ENCODE measurements around the gene TRAPPC6A. TPM values are rescaled to one million over a fixed set of nuclear protein-coding genes. Genes with fewer than 3 reads are reported as not detected.

The TRAPPC6A gene
- total and polyA plus RNA-seq, 2 of the 13 experiments (the other 11 are each of a cell fraction or from before 2014, with no cell fraction given): 6.5 to 21.0 TPM

GRCh38 chr19:45125975-45126493, 52.0 kb downstream of the TRAPPC6A start (continued):
- peak; percentile 61 to 68; a peak in 3 of 4 replicates for TF ChIP-seq HMGXB4 (CRISPR knock-in tag; IDR thresholded peaks at IDR 0.05; ENCODE audit: borderline replicate concordance in 1 of 2, low read depth in 1 of 2)
- no peak for TF ChIP-seq DMTF1 (CRISPR knock-in tag; IDR thresholded peaks at IDR 0.05)
- no peak for TF ChIP-seq HNF4A (CRISPR knock-in tag; IDR thresholded peaks at IDR 0.05)
- peak; percentile 74; the same call in 1 of the 2 replicates for TF ChIP-seq KDM2A (CRISPR knock-in tag; IDR thresholded peaks at IDR 0.05; ENCODE audit: borderline replicate concordance, low read depth)
- 0 out of 2 replicates have a peak, but pooled peaks have one; percentile 40 for TF ChIP-seq ZNF768 (CRISPR knock-in tag; IDR thresholded peaks at IDR 0.05)
- peak; percentile 49; the same call in 1 of the 2 replicates for TF ChIP-seq ARID4A (CRISPR knock-in tag; IDR thresholded peaks at IDR 0.05; ENCODE audit: borderline replicate concordance)
- TF ChIP-seq NFE2 (CRISPR knock-in tag; IDR thresholded peaks at IDR 0.05): no peak
- TF ChIP-seq ATF7-NPFF (CRISPR knock-in tag; IDR thresholded peaks at IDR 0.05; ENCODE audit: low read depth): no peak
- TF ChIP-seq SMARCE1 (IDR thresholded peaks at IDR 0.05; ENCODE audit: borderline replicate concordance): no peak
- no peak for TF ChIP-seq PRDM15 (CRISPR knock-in tag; IDR thresholded peaks at IDR 0.05)
- no peak for TF ChIP-seq SRSF9 (IDR thresholded peaks at IDR 0.05; ENCODE audit: borderline replicate concordance, insufficient read depth, low read depth, low read length, poor library complexity, severe bottlenecking)
- peak; percentile 96 for TF ChIP-seq CTCF (CRISPR knock-in tag; IDR thresholded peaks at IDR 0.05)
- TF ChIP-seq AGO2 (optimal IDR thresholded peaks at IDR 0.05; ENCODE audit: low read depth, low read length): peak; percentile 48
- no peak for TF ChIP-seq ADNP (CRISPR knock-in tag; IDR thresholded peaks at IDR 0.05)

Data from HepG2 (cell line).